Smooth muscle cell (in vitro differentiated cells): ENCODE data around the gene CCDC57. TPM values are rescaled to one million over a fixed set of nuclear protein-coding genes. Genes with fewer than 3 reads are reported as not detected.

Experiments
- DNase-seq: peaks from one replicate; lab custom pipeline; 2025; ENCODE audit not compliant: unreplicated experiment; lab: John Stamatoyannopoulos, UW
- H2AFZ ChIP-seq: fragments of 200-600 bp; sonication (generic); 2 replicates; pipeline ENCODE4 v1.6.0; 2016; ENCODE audit warnings: antibody characterized with exemption, low read depth, mild to moderate bottlenecking
- H3F3A ChIP-seq: fragments of 200-600 bp; sonication (generic); 2 replicates; pipeline ENCODE4 v1.6.0; 2017; ENCODE audit warnings: antibody characterized with exemption, low read depth
- H3K27ac ChIP-seq: fragments of 200-600 bp; sonication (generic); 2 replicates; pipeline ENCODE4 v1.5.1; 2016; ENCODE audit warnings: low read depth, mild to moderate bottlenecking
- H3K27me3 ChIP-seq: fragments of 200-600 bp; sonication (generic); 2 replicates; pipeline ENCODE4 v1.6.1; 2016; ENCODE audit warnings: low read depth, mild to moderate bottlenecking
- H3K36me3 ChIP-seq: fragments of 200-600 bp; sonication (generic); 2 replicates; pipeline ENCODE4 v1.5.1; 2016; ENCODE audit warnings: low read depth
- H3K4me1 ChIP-seq: fragments of 200-600 bp; sonication (generic); 2 replicates; pipeline ENCODE4 v1.5.1; 2016; ENCODE audit warnings: low read depth
- H3K4me2 ChIP-seq: fragments of 200-600 bp; sonication (generic); 2 replicates; pipeline ENCODE4 v1.6.0; 2016; ENCODE audit warnings: mild to moderate bottlenecking
- H3K4me3 ChIP-seq: fragments of 200-600 bp; sonication (generic); 2 replicates; pipeline ENCODE4 v1.5.1; 2016; ENCODE audit warnings: mild to moderate bottlenecking
- H3K79me2 ChIP-seq: fragments of 200-600 bp; sonication (generic); 2 replicates; pipeline ENCODE4 v1.6.0; 2016; ENCODE audit warnings: low read depth, mild to moderate bottlenecking
- H3K9ac ChIP-seq: fragments of 200-600 bp; sonication (generic); 2 replicates; pipeline ENCODE4 v1.6.0; 2016; ENCODE audit warnings: low read depth
- H3K9me3 ChIP-seq: fragments of 200-600 bp; sonication (generic); replicated peaks from 2 replicates; pipeline ENCODE4 v1.5.1; 2016; ENCODE audit warnings: low read depth
- H4K20me1 ChIP-seq: fragments of 200-600 bp; sonication (generic); 2 replicates; pipeline ENCODE4 v1.6.0; 2016; ENCODE audit warnings: low read depth
- CTCF ChIP-seq: fragments of 200-600 bp; sonication (generic); IDR thresholded peaks from 2 replicates; pipeline ENCODE4 v1.5.1; 2017; ENCODE audit warnings: borderline replicate concordance, mild to moderate bottlenecking, antibody characterized with exemption; ENCODE audit not compliant: insufficient read depth, poor library complexity, severe bottlenecking
- WGBS: methylation state at CpG from one replicate; pipeline ENCODE4 v1.1.7; 2016; ENCODE audit warnings: low lambda C conversion rate; 5-methylcytosine and 5-hydroxymethylcytosine counted together
- polyA plus RNA-seq: library from polyadenylated mRNA; unstranded; fragments of >200 nt; fragmentation: Nextera tagmentation; extraction: Ambion mirVana; gene quantifications from 2 replicates; pipeline ENCODE4 v1.2.1, GENCODE V29; 2016
- total RNA-seq: library from RNA; depleted of rRNA; stranded (reverse); fragments of >200 nt; gene quantifications from 2 replicates; pipeline ENCODE4 v1.2.3, GENCODE V29; 2014

Gene CCDC57
- total and polyA plus RNA-seq, 2 experiments from 2014 or later: 18.3 to 23.1 TPM

GRCh38 chr17:82245134-82246039 lies 32.7 kb upstream of the CCDC57 start:
- H3K9ac ChIP-seq: no peak overlapping the region

GRCh38 chr17:82244413-82245133 lies 31.9 kb upstream of the CCDC57 start:
- Histone ChIP-seq H3K36me3 (peaks cover 7% of the 10 kb centered on the region), H3K4me2 (no peak overlapping the region), H3K79me2 (peaks cover 6% of the 10 kb centered on the region), H3K4me1 (no peaks in the 10 kb centered on the region), H3K27ac (no peak overlapping the region), H2AFZ (no peak overlapping the region), H3K4me3 (no peak overlapping the region), H4K20me1 (peaks cover 100% of the 10 kb centered on the region), H3K27me3 (no peaks in the 10 kb centered on the region), H3F3A (peaks cover 53% of the 10 kb centered on the region), H3K9ac (no peak overlapping the region), H3K9me3 (no peaks in the 10 kb centered on the region)
- 94% methylated on average over 39 of the region's 39 CpGs for WGBS
- DNase-seq: no peak
- TF ChIP-seq CTCF: peak; percentile 24

More at GRCh38 chr17:82245134-82246039, 32.7 kb upstream of the CCDC57 start:
- no peak overlapping the region for H2AFZ ChIP-seq
- no peak for TF ChIP-seq CTCF
- peaks cover 7% of the 10 kb centered on the region for H3K36me3 ChIP-seq
- H3K79me2 ChIP-seq: peaks cover 8% of the 10 kb centered on the region
- no peaks in the 10 kb centered on the region for H3K4me1 ChIP-seq
- H4K20me1 ChIP-seq: peaks cover 100% of the 10 kb centered on the region
- H3K9me3 ChIP-seq: no peaks in the 10 kb centered on the region
- WGBS: 97% methylated on average over 46 of the region's 47 CpGs
- H3K27me3 ChIP-seq: no peaks in the 10 kb centered on the region
- no peak overlapping the region for H3K4me2 ChIP-seq
- peak overlapping the region; percentile 84 for H3K27ac ChIP-seq
- H3K4me3 ChIP-seq: no peak overlapping the region
- peaks cover 52% of the 10 kb centered on the region for H3F3A ChIP-seq
- no peak for DNase-seq

- Histone ChIP-seq H2AFZ (no peak overlapping the region), H3K9ac (no peak overlapping the region), H3K9me3 (no peaks in the 10 kb centered on the region), H3K4me1 (no peaks in the 10 kb centered on the region), H3K4me3 (no peak overlapping the region), H3K79me2 (peaks cover 9% of the 10 kb centered on the region), H3F3A (peaks cover 50% of the 10 kb centered on the region), H3K4me2 (no peak overlapping the region), H3K36me3 (peaks cover 7% of the 10 kb centered on the region), H4K20me1 (peaks cover 100% of the 10 kb centered on the region), H3K27ac (no peak overlapping the region), H3K27me3 (no peaks in the 10 kb centered on the region)
- 97% methylated on average over 19 of the region's 19 CpGs for WGBS
- TF ChIP-seq CTCF: no peak
- no peak for DNase-seq
These were observed 31.2 kb upstream of the CCDC57 start for GRCh38 chr17:82243648-82244412.
